UCSD-AML1 (cell line): ENCODE data around the gene FGF4.

Experiments
- DNase-seq: peaks from one replicate; lab custom pipeline; 2025; ENCODE audit not compliant: unreplicated experiment; lab: John Stamatoyannopoulos, UW

Gene FGF4

DNA sequence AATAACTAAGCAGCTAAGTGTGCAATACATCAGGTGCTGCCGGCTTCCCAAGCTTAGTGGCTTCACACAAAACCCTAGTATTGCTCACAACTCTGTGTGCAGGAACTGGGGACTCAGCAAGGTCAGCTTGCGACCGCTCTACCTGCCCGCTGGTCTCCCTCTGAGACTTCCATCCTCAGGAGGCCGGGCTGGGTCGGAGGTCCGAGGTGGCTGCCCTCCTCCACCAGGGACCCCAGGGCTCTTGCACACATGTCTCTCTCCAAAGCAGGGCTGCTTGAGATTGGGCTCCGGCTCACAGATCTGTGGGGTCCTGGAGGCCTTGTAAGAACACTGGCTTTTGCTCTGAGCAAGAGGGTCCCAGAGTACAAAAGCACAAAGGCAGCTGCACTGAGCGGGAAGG, 45.9 kb downstream of the FGF4 start:
- DNase-seq: no peak

DNA sequence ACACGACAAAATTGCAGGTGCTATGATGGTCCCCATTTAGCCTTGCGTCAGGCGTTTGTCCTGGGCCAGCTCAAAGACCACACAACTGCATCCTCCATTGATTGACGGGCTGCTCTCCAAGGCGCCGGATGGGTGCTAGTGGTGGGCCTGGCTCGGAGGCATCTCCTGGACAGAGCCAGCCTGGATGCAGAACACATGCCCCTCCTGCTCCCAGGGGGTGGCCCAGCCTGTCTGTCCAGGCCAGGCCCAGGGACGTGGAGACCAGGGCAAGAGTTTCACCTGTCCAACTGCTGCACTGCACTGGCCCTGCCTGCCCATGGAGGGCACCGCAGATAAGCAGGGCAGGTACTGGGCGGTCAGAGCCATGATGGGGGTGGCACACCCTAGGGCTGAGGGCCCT, 47.9 kb downstream of the FGF4 start:
- DNase-seq: no peak

DNA sequence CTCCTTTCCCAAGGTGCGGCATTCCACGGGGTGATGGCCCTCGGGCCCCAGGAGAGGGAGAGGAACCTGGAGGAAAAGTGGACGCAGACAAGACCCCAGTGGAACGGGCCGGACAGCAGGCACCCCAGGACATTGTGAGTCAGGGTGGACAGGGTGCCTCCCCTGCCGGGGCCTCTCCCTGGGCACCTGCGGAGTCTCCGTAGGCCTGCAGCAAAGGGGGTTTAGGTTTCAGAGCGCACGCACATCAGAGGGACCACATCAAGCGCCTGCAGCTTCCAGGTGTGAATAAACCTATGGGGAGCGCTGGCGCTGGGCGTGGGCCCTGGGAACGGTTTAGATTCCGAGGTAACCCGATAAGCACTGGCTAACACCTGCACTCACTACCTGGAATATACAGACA, 48.7 kb downstream of the FGF4 start:
- DNase-seq: no peak

DNA sequence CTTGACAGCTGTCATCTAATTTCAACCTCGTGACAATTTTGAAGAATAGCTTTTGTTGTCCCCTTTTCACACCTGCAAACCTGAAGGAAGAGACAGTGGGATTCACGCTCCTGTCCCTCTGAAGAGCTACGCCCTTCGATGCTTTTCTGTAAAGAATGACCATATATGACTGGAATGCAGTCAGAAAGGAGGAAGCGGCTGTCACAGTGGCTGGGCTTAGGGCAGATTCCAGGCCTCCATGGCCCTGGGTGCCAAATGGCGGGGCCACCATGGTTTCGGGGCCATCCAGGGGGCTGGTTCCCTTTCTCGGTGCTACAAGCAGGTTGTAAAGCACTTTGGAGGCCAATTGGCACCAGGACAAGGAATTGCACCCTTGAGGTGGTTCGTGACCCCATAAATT, 49.1 kb downstream of the FGF4 start:
- DNase-seq: no peak

DNA sequence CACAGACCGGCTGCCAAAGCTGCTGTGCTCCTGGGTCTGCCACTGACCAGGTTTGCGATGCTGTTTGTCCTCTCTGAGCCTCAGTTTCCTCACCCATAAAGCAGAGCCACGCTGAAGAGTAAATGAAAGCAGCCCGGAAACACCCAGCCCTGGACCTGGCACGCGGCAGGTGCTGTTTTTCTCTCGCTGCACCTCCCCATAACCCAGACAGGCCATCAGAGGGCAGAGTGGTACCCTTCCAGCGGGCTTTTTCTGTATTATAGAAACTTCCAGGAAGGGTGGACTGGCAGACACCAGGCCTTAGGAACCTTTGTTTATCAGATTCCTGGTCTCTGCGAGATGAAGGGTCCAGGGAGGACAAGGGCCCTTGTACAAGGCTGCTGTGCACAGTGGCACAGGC, 53.4 kb downstream of the FGF4 start:
- DNase-seq: no peak

DNA sequence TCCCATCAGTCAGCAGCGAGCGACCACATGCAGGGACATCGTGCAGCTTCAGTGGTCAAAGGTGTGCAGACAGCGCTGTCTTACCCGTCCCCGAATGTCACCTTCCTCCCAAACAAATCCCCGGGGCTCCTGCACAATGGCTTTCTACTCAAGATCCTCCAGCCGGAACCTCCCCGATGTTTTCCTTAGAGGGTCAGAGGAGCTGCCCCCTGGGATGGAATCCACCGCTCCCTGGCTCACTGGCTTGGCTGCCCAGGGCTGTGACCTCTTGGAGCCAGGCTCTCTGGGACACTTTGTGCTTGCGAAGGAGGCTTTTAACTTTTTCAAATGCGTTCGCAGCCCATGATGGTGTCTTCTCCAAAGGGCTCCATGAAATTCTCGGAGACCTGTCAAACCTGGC, 54.0 kb downstream of the FGF4 start:
- no peak for DNase-seq
